GM18909 (cell line): Measurements from ENCODE around the gene NRP1.

Source experiments
- ATAC-seq: cut with Tn5 transposase; IDR thresholded peaks from one replicate; pipeline ENCODE4 v1.9.1; 2021; ENCODE audit warnings: mild to moderate bottlenecking; ENCODE audit not compliant: unreplicated experiment, poor library complexity

Gene NRP1

DNA sequence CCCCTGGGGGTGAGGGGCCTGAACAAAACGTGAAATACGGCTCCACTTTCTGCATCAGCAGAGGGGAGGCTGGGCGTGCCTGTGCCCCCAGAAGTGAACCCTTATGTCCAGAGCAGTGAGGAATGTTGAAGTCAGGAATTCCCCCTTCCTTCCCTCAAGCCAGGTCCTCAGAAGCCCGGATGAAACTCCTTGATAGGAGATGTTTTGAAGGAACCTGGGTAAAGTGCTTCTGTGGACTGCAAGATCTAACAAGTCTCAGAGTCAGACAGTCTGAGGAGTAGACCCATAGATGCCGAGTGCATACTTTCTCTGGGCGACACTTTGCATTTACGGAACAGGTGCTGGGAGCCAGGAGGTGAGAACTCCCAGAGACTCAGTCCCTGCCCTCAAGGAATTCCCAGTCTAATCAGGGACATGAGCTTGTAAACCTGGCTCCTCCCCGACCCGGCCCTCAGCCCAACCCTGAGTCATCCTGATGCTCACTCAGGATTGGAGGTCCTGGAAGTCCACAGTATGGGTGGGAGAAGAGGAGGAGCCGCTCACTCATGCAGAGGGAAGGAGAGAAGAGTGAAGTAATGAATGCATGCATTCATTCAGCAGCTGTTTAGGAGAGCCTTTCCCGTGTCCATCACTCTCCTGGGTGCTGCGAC, 197.0 kb downstream of the NRP1 start:
- no peak for ATAC-seq

DNA sequence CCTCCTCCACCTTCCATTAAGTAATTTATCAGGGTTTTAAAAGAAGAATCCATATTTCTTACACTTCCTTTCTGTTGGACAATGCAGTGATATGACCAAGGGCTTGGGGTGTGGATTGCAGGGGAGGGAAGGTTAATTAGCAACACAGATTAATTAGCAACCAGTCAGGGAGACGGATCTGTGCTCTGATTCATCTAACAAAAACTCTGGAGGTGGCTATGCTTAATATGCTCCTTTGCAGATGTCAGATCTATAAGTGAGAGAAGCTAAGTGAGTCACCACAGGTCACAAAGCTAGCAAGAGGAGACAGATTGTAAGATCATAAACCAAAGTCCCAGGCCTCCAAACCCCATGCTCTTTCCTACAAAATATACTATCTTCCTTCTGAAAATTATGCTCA, 197.7 kb downstream of the NRP1 start:
- ATAC-seq, result peak; percentile 39

DNA sequence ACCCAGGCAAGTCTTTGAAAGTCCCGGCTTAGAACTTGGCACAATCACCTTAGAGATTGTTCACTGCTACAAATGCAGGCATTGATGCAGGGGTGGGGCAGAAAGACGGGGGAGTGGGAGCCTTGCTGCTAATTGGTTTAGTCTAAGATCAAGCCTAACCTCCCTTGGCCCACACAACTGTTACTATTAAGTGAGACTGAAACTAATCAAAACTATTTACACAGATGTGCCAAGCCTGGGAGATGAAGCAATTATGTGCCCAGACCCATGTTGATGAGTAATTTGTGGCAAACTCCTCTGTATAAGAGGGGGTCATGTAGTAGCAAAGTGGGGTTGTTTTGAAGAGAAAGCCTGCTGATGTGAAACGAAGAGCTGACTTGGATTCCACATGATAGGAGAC, 198.2 kb downstream of the NRP1 start:
- ATAC-seq, result no peak

DNA sequence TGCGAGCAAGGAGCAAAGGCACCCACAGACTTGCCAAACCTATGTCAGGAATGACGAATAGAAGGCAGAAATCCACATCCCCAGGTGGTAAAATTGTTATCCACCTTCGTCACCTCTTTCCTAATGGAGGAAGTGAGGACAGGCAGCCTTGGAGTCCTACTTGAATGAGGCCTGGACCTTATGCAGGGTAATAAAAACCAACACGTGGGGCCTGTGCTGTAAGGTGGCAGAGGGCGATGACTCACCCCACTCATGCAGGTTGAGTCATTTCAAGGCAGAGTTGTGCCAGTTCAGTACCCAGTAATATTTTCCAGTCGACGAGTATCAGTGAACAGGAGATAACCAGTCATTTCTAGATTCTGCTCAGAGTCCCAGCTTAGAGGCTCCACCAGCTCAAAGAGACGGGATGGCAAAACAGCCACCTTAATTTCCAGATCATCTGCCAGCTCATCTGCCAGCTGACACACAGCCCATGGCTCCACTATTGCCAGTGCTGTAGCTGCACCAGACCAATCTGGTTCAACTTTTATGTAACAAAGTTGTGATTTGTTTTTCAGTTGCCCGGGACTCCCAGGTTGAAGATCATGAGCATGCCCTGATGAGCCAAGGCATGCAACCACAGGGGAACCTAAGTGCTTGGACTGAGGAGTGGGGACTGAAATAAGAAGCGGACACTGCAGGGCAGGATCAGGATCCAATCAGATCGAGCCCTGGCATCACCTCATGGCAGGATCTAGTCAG, 200.3 kb downstream of the NRP1 start:
- peak; percentile 82 for ATAC-seq

DNA sequence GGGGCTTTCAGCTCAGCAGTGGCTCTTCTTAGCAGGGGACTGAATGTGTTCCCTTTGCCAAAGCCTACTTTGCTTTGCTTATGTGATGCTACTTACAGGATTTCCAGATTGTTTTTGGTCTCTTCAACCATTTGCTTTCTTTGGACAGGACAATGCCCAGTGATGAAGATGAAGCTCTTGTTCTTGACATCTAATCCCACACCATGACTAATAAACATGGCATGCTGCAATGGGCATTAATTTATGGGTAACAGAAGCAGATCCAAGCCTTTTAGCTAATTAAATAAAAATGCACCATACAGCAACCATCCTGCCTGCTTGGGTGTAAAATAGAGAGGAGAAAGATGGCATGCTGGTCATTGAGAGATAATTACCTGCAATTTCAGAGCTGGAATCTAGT, 200.9 kb downstream of the NRP1 start:
- ATAC-seq, result no peak

DNA sequence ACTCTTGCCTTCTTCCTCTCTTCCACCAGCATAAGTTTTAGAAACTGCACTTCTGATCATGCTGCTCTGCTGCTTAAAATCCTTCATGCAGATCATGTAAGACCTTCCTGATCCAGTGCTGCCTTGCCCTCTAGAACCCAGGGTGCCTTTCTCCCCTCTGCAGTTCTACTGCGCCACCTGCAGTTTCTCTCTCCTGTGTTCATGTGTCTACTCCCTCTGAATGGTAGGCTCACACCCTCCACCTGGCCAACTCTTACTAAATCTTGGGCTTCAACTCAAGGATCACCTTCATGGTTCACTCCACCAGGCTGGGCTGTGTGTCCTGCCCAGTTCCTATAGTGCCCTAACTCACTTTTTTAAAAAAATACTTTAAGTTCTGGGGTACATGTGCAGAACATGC, 201.8 kb downstream of the NRP1 start:
- ATAC-seq, result no peak

DNA sequence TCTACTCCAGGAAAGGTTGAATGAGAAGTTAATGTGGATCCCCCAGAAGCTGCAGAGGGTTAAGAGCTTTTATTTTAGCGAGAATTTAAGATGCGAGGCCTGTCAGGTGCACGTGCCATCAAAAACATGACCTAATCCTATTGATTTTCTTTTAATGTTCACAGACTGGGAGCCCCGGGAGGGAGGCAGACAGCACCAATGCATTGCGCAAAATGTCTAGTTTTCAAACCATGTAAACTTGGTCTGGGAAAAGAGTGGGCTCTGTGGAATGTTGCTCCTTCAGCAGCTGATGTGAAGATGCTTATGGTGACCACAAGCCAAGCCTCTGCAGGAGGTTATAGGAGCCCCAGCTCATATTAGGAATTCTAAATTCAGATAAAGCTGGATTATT, 204.5 kb downstream of the NRP1 start:
- ATAC-seq, result no peak

DNA sequence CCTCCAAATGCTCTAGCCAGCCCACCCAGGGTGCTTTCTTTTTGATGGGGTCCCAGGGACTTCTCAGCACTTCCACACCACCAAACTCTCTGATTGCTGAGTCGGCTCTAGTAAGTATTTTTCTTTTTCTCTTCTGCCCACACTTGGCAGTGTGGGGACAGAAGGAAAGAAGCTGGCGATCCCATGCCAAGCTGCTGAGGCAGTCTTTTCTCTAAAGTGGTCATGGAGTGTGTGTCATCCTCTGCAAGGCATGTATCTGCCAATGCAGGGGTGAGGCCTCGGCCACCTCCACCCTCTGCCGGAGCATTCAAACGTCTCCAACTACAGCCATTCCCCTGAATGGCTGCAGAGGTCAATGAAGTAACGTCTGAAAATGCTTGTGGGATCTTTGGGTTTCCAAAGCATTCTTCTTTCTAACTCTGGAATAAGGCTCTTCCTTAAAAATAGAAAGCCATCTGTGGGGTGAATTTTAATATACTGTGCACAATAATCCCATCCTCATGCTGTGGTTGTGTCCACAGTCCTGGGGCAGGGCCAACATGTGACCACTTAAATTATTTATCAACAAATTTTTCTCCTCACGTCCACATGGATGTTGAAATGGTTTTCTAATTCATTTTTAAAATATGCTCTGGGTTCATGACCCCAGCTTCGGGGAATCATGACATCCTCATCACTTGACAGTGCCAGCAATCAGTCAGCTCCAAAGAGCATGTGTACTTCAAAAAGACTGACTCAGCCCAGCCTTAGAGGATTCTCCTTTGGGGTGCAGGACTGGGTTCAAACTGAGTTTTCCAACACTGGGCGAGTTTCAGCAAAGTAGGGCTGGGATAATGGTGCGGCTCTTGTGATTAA, 205.1 kb downstream of the NRP1 start:
- ATAC-seq, result no peak

DNA sequence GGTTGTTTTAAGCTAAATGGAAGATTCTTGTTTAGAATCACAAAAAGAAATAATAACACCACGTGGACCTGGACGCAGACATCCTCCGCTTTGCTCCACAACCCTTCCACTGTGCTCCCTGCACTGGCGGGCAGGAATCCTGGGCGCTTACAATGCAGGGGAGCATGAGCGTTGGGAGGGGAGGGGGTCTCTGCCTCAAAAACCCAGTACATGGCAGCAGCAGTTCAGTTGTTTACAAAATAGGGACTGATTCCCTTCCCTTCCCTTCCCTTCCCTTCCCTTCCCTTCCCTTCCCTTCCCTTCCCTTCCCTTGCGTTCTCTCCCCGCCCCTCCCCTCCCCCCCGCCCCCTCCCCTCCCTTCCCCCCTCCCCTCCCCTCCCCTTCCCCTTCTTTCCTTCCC, 206.8 kb downstream of the NRP1 start:
- ATAC-seq, result no peak
